Neural cell (in vitro differentiated cells): ENCODE data around the gene INTS4.

Experiments used
- CTCF ChIP-seq: fragments of 450-650 bp; IDR thresholded peaks from 2 replicates; pipeline ENCODE4 v1.5.1; 2014; ENCODE audit warnings: antibody characterized with exemption, mild to moderate bottlenecking, moderate library complexity; ENCODE audit not compliant: poor library complexity, severe bottlenecking
- MXI1 ChIP-seq: fragments of 450-650 bp; conservative IDR thresholded peaks from 2 replicates; pipeline ENCODE4 v1.6.1; 2014; ENCODE audit warnings: antibody characterized with exemption, mild to moderate bottlenecking; ENCODE audit not compliant: poor library complexity, severe bottlenecking
- POLR2AphosphoS5 ChIP-seq: IDR thresholded peaks from 2 replicates; pipeline ENCODE4 v1.6.1; 2012
- REST ChIP-seq: IDR thresholded peaks from 2 replicates; pipeline ENCODE4 v1.6.1; 2012; ENCODE audit warnings: borderline replicate concordance

GRCh38 chr11:77873345-77873744, 121.1 kb downstream of the INTS4 start:
- no peak for TF ChIP-seq CTCF
- TF ChIP-seq MXI1: no peak
- TF ChIP-seq POLR2AphosphoS5: no peak
- no peak for TF ChIP-seq REST
